GM12878 (cell line): ENCODE data around the gene TCF4. TPM values are rescaled to one million over a fixed set of nuclear protein-coding genes. Genes with fewer than 3 reads are reported as not detected.
A peak's percentile ranks its signal among the peaks of the same experiment; 100 is the strongest.

Source experiments
- ATAC-seq: fragments of 200-7000 bp; cut with Tn5 transposase; 3 replicates; pipeline ENCODE4 v1.9.1; 2020; ENCODE audit warnings: mild to moderate bottlenecking, moderate library complexity
- BruUV-seq: library from RNA; stranded (reverse); fragments of 400-500 nt; replicated peaks from 2 replicates; lab custom pipeline; 2021; lab: Mats Ljungman, UMichigan
- CTCF ChIA-PET: fragments of 300-600 bp; sonication (Branson Sonifier 250); formaldehyde crosslinking; extraction: SDS; loops from one replicate; lab custom pipeline; 2021; ENCODE audit warnings: inconsistent platforms; lab: Yijun Ruan, JAX
- POLR2A ChIA-PET: fragments of 350-600 bp; formaldehyde crosslinking; extraction: SDS; loops from one replicate; lab custom pipeline; 2021; ENCODE audit warnings: inconsistent platforms; lab: Charles Lee
- RAD21 ChIA-PET: fragments of 300-600 bp; sonication (Branson Sonifier 250); formaldehyde crosslinking; loops from one replicate; lab custom pipeline; 2023; ENCODE audit warnings: antibody characterized with exemption; ENCODE audit not compliant: unreplicated experiment; lab: Charles Lee
- SMC1A ChIA-PET: fragments of 300-600 bp; sonication (Branson Sonifier 250); formaldehyde crosslinking; loops from one replicate; lab custom pipeline; 2023; ENCODE audit not compliant: unreplicated experiment, uncharacterized antibody; lab: Charles Lee
- DNase-seq: peaks from one replicate; pipeline ENCODE4 v3.0.0-alpha.2; 2011; ENCODE audit warnings: low read depth, low spot score
- FAIRE-seq: peaks from 3 replicates; lab custom pipeline; 2011; peaks lifted over from hg19 to GRCh38; lab: Jason Lieb, UNC
- H2AFZ ChIP-seq: 2 replicates; pipeline ENCODE4 v1.6.0; 2011; ENCODE audit warnings: low read depth, low read length, control low read depth; ENCODE audit not compliant: control insufficient read depth
- H3K27ac ChIP-seq: 2 replicates; pipeline ENCODE4 v1.5.1; 2011; ENCODE audit warnings: control low read depth; ENCODE audit not compliant: control insufficient read depth, insufficient read depth
- H3K27me3 ChIP-seq, 2 experiments: replicated peaks in 1 of 2; 2 replicates each; pipeline versions ENCODE4 v1.6.0 to v1.6.1; 2011; ENCODE audit warnings: low read length in 1 of 2; ENCODE audit not compliant: control insufficient read depth in 2 of 2, insufficient read depth in 2 of 2
- H3K36me3 ChIP-seq, 2 experiments: 2 replicates each; pipeline ENCODE4 v1.5.1; 2011; ENCODE audit warnings: low read length in 1 of 2; ENCODE audit not compliant: control insufficient read depth in 2 of 2, insufficient read depth in 2 of 2
- H3K4me1 ChIP-seq: 2 replicates; pipeline ENCODE4 v1.6.1; 2011; ENCODE audit warnings: mild to moderate bottlenecking, low read length, moderate library complexity, mixed read lengths; ENCODE audit not compliant: control insufficient read depth, insufficient read depth
- H3K4me2 ChIP-seq: 2 replicates; pipeline ENCODE4 v1.6.0; 2011; ENCODE audit warnings: control low read depth; ENCODE audit not compliant: control insufficient read depth, insufficient read depth
- H3K4me3 ChIP-seq: fragments of 200-600 bp; sonication (generic); 2 replicates; pipeline ENCODE4 v1.5.1; 2016
- H3K79me2 ChIP-seq: 2 replicates; pipeline ENCODE4 v1.6.0; 2011; ENCODE audit warnings: low read length; ENCODE audit not compliant: control insufficient read depth, insufficient read depth
- H3K9ac ChIP-seq: 2 replicates; pipeline ENCODE4 v1.8.0; 2011; ENCODE audit warnings: low read length, control low read depth, mixed read lengths; ENCODE audit not compliant: control insufficient read depth, insufficient read depth
- H3K9me3 ChIP-seq: replicated peaks from 3 replicates; pipeline ENCODE4 v1.5.1; 2011; ENCODE audit warnings: mild to moderate bottlenecking, low read length; ENCODE audit not compliant: control insufficient read depth, insufficient read depth
- H4K20me1 ChIP-seq: 2 replicates; pipeline ENCODE4 v1.6.0; 2011; ENCODE audit not compliant: control insufficient read depth, insufficient read depth
- JUNB ChIP-seq: IDR thresholded peaks from 2 replicates; pipeline ENCODE4 v1.6.1; 2016; ENCODE audit warnings: antibody characterized with exemption, mild to moderate bottlenecking
- MYC ChIP-seq: IDR thresholded peaks from 2 replicates; pipeline ENCODE4 v1.6.1; 2011; ENCODE audit warnings: mild to moderate bottlenecking, low read length, moderate library complexity, inconsistent platforms; ENCODE audit not compliant: insufficient read depth, insufficient replicate concordance, insufficient read length, severe bottlenecking
- NR2C2 ChIP-seq: IDR thresholded peaks from 2 replicates; pipeline ENCODE4 v1.6.1; 2011; ENCODE audit warnings: borderline replicate concordance, low read depth; ENCODE audit not compliant: control insufficient read depth, insufficient read length
- POLR2A ChIP-seq: IDR thresholded peaks from 2 replicates; pipeline ENCODE4 v1.6.1; 2011; ENCODE audit warnings: low read depth, mild to moderate bottlenecking, low read length
- SMARCA5 ChIP-seq: fragments of 450-650 bp; IDR thresholded peaks from 2 replicates; pipeline ENCODE4 v1.6.1; 2017; ENCODE audit warnings: mild to moderate bottlenecking
- SPI1 ChIP-seq: IDR thresholded peaks from 2 replicates; pipeline ENCODE4 v1.6.1; 2011; ENCODE audit warnings: low read depth, mild to moderate bottlenecking, low read length, moderate library complexity, borderline replicate concordance; ENCODE audit not compliant: insufficient read depth
- SREBF2 ChIP-seq: IDR thresholded peaks from 2 replicates; pipeline ENCODE4 v1.6.1; 2012; ENCODE audit warnings: mild to moderate bottlenecking, low read length
- ZNF622 ChIP-seq: fragments of 450-650 bp; IDR thresholded peaks from 2 replicates; pipeline ENCODE4 v1.6.1; 2017; ENCODE audit warnings: mild to moderate bottlenecking, inconsistent platforms
- ZZZ3 ChIP-seq: IDR thresholded peaks from 2 replicates; pipeline ENCODE4 v1.6.1; 2011; ENCODE audit warnings: low read depth; ENCODE audit not compliant: control insufficient read depth, insufficient read length
- WGBS: methylation state at CpG from one replicate; pipeline ENCODE4 v1.1.6; 2016; ENCODE audit warnings: low lambda C conversion rate; ENCODE audit not compliant: insufficient replicate concordance, insufficient coverage; ENCODE audit errors: missing lambda C conversion rate; 5-methylcytosine and 5-hydroxymethylcytosine counted together
- in situ Hi-C: fragments of 300-500 bp; cut with MboI; formaldehyde crosslinking; loops from 9 replicates; pipeline ENCODE4 v1.14.3; 2018; ENCODE audit warnings: mixed read lengths
- intact Hi-C: fragments of 100-400 bp; cut with micrococcal nuclease; formaldehyde crosslinking; loops from one replicate; pipeline ENCODE4 v1.14.2; 2022; ENCODE audit not compliant: unreplicated experiment
- polyA plus RNA-seq, 11 experiments: library from polyadenylated mRNA; depleted of rRNA in 4 of 11; unstranded in 6 of 11; stranded (reverse) in 5 of 11; fragments of >200 nt; fragmentation: Nextera tagmentation in 4 of 11; fragmentation: Illumina TruSeq in 1 of 11; extraction: Ambion mirVana in 4 of 11; extraction: Trizol in 1 of 11; gene quantifications; 1 replicate in 1 of 11; 2 replicates in 10 of 11; pipeline versions ENCODE4 v1.2.1 to v1.2.3, GENCODE V29; 2011 to 2016; ENCODE audit warnings: inconsistent platforms in 2 of 11, missing spikeins in 2 of 11, low read depth in 1 of 11
- total RNA-seq, 4 experiments: library from RNA; depleted of rRNA in 3 of 4; stranded (reverse); fragments of >200 nt in 3 of 4; fragmentation: Illumina TruSeq in 1 of 4; extraction: Trizol in 1 of 4; gene quantifications; 2 replicates each; pipeline versions ENCODE4 v1.2.1 to v1.2.3, GENCODE V29; 2013 to 2021
- TF ChIP-seq, protein P1 (sequence below): IDR thresholded peaks from 2 replicates; pipeline ENCODE4 v1.6.1; 2012; ENCODE audit warnings: low read length, inconsistent platforms
- TF ChIP-seq, protein P2 (sequence below): fragments of 450-650 bp; IDR thresholded peaks from 2 replicates; pipeline ENCODE4 v1.6.1; 2017; ENCODE audit warnings: mild to moderate bottlenecking, low read depth, inconsistent platforms; ENCODE audit not compliant: poor library complexity, severe bottlenecking

TCF4 gene
- total and polyA plus RNA-seq, 10 of the 15 experiments (the other 5 are each of a cell fraction or from before 2014, with no cell fraction given): 15.2 to 94.0 (median 31.5) TPM

DNA sequence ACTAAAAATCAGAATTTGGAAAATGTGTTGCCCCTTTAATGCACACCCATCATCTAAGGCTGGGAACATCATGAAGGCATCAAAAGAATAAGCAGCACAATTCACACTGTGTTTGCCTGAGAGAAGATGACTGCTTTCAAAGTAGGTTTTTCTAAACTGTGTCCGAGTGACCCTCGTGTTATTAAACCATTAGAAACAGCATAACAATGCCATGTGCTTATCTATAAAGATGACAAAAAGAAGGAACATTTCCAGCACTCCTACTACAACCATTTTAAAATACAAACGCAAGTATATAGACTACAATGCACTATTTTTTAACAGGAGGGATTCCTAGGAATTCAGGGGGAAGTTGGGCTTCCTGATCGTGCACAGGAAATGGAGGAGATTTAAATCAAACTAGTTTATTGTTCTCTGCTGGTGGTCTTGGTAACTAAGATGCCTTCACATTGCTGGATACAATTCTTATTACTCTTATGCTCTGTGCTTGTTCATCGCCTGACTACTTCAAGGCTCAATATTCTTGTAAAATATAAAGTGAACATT lies 322.8 kb downstream of the TCF4 start:
- Histone ChIP-seq H4K20me1 (no peaks in the 10 kb centered on the region), H3K9me3 (no peaks in the 10 kb centered on the region), H3K4me3 (no peak overlapping the region), H3K27me3 (no peaks in the 10 kb centered on the region), H3K9ac (no peak overlapping the region), H2AFZ (no peak overlapping the region), H3K79me2 (peaks cover 37% of the 10 kb centered on the region), H3K36me3 (peaks cover 10 to 61% of the 10 kb centered on the region in 2 experiments), H3K27ac (peak overlapping the region; percentile 33; the same call in 1 of the 2 replicates), H3K4me2 (peak overlapping the region; percentile 14; the same call in 1 of the 2 replicates), H3K4me1 (peaks cover 61% of the 10 kb centered on the region)
- POLR2A ChIA-PET: interaction anchor here (0.5 kb wide), 1 partner anchor 38 kb away, joined by 3 read pairs; no protein-coding TSS in a partner anchor
- TF ChIP-seq POLR2A (no peak), SMARCA5 (no peak), ZZZ3 (no peak), NR2C2 (no peak), JUNB (no peak), MYC (no peak), SPI1 (no peak), ZNF622 (no peak), SREBF2 (no peak)
- TF ChIP-seq, protein P1, sequence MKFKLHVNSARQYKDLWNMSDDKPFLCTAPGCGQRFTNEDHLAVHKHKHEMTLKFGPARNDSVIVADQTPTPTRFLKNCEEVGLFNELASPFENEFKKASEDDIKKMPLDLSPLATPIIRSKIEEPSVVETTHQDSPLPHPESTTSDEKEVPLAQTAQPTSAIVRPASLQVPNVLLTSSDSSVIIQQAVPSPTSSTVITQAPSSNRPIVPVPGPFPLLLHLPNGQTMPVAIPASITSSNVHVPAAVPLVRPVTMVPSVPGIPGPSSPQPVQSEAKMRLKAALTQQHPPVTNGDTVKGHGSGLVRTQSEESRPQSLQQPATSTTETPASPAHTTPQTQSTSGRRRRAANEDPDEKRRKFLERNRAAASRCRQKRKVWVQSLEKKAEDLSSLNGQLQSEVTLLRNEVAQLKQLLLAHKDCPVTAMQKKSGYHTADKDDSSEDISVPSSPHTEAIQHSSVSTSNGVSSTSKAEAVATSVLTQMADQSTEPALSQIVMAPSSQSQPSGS: no peak
- TF ChIP-seq, protein P2, sequence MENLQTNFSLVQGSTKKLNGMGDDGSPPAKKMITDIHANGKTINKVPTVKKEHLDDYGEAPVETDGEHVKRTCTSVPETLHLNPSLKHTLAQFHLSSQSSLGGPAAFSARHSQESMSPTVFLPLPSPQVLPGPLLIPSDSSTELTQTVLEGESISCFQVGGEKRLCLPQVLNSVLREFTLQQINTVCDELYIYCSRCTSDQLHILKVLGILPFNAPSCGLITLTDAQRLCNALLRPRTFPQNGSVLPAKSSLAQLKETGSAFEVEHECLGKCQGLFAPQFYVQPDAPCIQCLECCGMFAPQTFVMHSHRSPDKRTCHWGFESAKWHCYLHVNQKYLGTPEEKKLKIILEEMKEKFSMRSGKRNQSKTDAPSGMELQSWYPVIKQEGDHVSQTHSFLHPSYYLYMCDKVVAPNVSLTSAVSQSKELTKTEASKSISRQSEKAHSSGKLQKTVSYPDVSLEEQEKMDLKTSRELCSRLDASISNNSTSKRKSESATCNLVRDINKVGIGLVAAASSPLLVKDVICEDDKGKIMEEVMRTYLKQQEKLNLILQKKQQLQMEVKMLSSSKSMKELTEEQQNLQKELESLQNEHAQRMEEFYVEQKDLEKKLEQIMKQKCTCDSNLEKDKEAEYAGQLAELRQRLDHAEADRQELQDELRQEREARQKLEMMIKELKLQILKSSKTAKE: no peak
- no peak for FAIRE-seq
- no peak for ATAC-seq
- no TSS peak for BruUV-seq
- intact Hi-C loops (no loop called here), in situ Hi-C loops (no loop called here)
- CTCF ChIA-PET: interaction anchor here (0.7 to 1.4 kb wide), 4 partner anchors 9 to 29 kb away, joined by 3 to 5 read pairs (median 3); no protein-coding TSS in a partner anchor
- SMC1A ChIA-PET: interaction anchor here (1.2 to 4.6 kb wide), 4 partner anchors 14 to 52 kb away, joined by 3 to 42 read pairs (median 6); no protein-coding TSS in a partner anchor
- WGBS: 29% methylated on average over 5 of the region's 5 CpGs
- DNase-seq: no peak
- RAD21 ChIA-PET: interaction anchor here (0.8 to 2.5 kb wide), 4 partner anchors 14 to 1246 kb away, joined by 3 to 14 read pairs (median 5); no protein-coding TSS in a partner anchor
